ENCODE data around the gene ADPRS.

GRCh38 chr1:36134505-36135329, 46.0 kb downstream of the ADPRS start:
- TF ChIP-seq CTCF (IDR thresholded peaks at IDR 0.05) (peak in 3 of 4 experiments; percentile 81 to 82 (median 81)), POLR2AphosphoS5 (IDR thresholded peaks at IDR 0.05) (no peak), POLR2A (IDR thresholded peaks at IDR 0.05) (no peak)

Measured in gastroesophageal sphincter (tissue), 3 donors.